Measurements from ENCODE around the gene PODNL1. TPM values are rescaled to one million over a fixed set of nuclear protein-coding genes. Genes with fewer than 3 reads are reported as not detected.
A peak's percentile ranks its signal among the peaks of the same experiment; 100 is the strongest.

Gene PODNL1
- total RNA-seq, 6 donors from 2014 or later, result 1.5 to 4.3 (median 2.5) TPM

DNA sequence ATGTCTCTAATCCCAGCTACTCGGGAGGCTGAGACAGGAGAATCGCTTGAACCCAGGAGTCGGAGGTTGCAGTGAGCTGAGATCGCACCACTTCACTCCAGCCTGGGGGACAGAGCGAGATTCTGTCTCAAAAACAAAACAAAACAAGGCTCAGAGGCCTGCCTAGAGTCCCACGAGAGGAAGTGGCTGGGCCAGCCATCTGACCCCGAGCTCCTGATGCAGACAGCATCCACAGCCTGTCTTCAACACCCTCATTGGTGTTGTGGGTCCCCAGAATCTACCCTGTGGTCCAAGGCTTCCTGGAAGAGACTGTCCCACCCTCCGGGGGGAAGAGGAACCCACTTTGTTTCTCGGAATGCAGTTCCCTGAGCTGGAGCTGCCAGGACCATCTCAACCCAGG, 43.2 kb upstream of the PODNL1 start:
- H3K36me3 ChIP-seq, result peaks cover 0 to 23% (median 9%) of the 10 kb centered on the region in 4 donors
- no peak overlapping the region for H3K27ac ChIP-seq
- no peaks in the 10 kb centered on the region for H3K27me3 ChIP-seq
- DNase-seq, result no peak
- H3K4me3 ChIP-seq, result no peak overlapping the region
- ATAC-seq (ENCODE audit: low FRiP score in 2 of 2), result no peak
- H3K9me3 ChIP-seq, result no peaks in the 10 kb centered on the region
- WGBS, 2 donors, result 75 to 87% methylated on average over 9 of the region's 9 CpGs
- peaks cover 26 to 41% (median 34%) of the 10 kb centered on the region in 4 donors for H3K4me1 ChIP-seq
- no peak for TF ChIP-seq POLR2A (IDR thresholded peaks at IDR 0.05)
- TF ChIP-seq EP300 (IDR thresholded peaks at IDR 0.05), result no peak
- TF ChIP-seq, protein P1, sequence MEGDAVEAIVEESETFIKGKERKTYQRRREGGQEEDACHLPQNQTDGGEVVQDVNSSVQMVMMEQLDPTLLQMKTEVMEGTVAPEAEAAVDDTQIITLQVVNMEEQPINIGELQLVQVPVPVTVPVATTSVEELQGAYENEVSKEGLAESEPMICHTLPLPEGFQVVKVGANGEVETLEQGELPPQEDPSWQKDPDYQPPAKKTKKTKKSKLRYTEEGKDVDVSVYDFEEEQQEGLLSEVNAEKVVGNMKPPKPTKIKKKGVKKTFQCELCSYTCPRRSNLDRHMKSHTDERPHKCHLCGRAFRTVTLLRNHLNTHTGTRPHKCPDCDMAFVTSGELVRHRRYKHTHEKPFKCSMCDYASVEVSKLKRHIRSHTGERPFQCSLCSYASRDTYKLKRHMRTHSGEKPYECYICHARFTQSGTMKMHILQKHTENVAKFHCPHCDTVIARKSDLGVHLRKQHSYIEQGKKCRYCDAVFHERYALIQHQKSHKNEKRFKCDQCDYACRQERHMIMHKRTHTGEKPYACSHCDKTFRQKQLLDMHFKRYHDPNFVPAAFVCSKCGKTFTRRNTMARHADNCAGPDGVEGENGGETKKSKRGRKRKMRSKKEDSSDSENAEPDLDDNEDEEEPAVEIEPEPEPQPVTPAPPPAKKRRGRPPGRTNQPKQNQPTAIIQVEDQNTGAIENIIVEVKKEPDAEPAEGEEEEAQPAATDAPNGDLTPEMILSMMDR (IDR thresholded peaks at IDR 0.05), result no peak
- TF ChIP-seq POLR2AphosphoS5 (IDR thresholded peaks at IDR 0.05), result no peak

DNA sequence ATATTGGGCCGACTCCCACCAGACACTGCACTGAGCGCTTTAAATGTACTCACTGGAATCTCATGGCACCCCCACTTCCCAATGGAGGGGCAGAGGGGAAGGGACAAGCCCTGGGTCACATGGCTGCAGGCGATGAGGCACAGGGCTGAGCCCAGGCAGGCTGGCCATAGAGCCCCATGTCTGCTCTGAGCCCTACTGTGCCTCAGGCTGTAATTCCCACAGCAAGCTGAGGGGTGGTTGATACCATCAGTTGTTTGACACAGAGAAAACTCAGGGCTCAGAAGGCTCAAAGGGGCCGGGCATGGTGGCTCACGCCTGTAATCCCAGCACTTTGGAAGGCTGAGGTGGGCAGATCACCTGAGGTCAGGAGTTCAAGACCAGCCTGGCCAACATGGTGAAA, 42.8 kb upstream of the PODNL1 start:
- TF ChIP-seq POLR2A (IDR thresholded peaks at IDR 0.05), result no peak
- no peak for TF ChIP-seq EP300 (IDR thresholded peaks at IDR 0.05)
- TF ChIP-seq, protein P1 (IDR thresholded peaks at IDR 0.05), result no peak
- no peak for TF ChIP-seq POLR2AphosphoS5 (IDR thresholded peaks at IDR 0.05)
- no peak for DNase-seq

DNA sequence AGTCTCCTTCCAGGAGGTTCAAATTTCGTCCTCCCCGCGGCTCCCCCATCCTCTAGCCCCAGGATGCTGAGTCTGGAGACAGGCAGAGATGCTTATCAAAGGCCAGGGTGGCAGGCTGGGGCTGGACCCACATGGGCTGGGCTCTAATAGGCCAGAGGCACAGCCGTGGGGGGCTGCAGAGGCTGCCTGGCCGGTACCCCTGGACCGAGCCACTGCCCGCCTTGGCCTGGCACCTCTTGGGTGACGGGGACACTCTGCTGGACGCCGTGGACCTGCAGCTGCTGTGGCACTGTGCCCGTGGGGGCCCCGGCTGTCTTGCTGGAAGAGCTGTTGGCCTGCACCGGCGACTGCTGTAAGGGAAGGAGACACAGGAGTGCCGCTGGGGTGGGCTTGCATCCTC, 42.1 kb upstream of the PODNL1 start:
- WGBS, 2 donors, result 95 to 96% methylated on average over 4 to 15 of the region's 15 CpGs
- no peaks in the 10 kb centered on the region for H3K27me3 ChIP-seq
- ATAC-seq (ENCODE audit: low FRiP score in 2 of 2), result no peak
- H3K4me1 ChIP-seq, result peaks cover 14 to 30% (median 23%) of the 10 kb centered on the region in 4 donors
- no peaks in the 10 kb centered on the region for H3K9me3 ChIP-seq
- TF ChIP-seq, protein P1 (IDR thresholded peaks at IDR 0.05), result no peak
- no peak for TF ChIP-seq POLR2AphosphoS5 (IDR thresholded peaks at IDR 0.05)
- no peak overlapping the region for H3K4me3 ChIP-seq
- H3K36me3 ChIP-seq, result peaks cover 0 to 33% (median 12%) of the 10 kb centered on the region in 4 donors
- H3K27ac ChIP-seq, result no peak overlapping the region
- peak in 1 of 2 donors; percentile 77 for DNase-seq

More for the DNA sequence above, 42.8 kb upstream of the PODNL1 start:
- H3K4me1 ChIP-seq, result peaks cover 21 to 37% (median 29%) of the 10 kb centered on the region in 4 donors
- no peak overlapping the region for H3K4me3 ChIP-seq
- no peaks in the 10 kb centered on the region for H3K9me3 ChIP-seq
- no peak for ATAC-seq (ENCODE audit: low FRiP score in 2 of 2)
- H3K27ac ChIP-seq, result no peak overlapping the region
- WGBS, 2 donors, result 95% methylated on average over 4 to 5 of the region's 5 CpGs
- no peaks in the 10 kb centered on the region for H3K27me3 ChIP-seq
- H3K36me3 ChIP-seq, result peaks cover 0 to 26% (median 9%) of the 10 kb centered on the region in 4 donors

DNA sequence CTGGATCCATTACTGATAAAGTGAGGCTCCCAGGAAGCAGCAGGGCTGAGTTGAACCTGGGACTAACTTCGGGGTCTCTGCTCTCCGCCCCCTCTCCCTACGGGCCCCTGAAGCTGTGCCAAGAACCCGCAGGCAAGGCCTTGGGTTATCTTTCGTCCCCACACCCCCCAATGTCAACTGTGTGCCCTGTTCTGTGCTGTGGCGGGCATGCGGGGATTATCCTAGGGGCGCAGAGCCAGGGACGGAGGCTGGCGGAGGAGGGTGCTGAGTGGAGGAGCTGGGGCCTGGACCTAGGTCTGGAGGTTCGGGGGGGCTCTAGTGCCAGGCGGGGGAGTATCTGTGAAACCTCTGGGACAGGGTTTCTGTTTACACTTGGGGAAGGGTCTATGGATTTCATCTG, 41.5 kb upstream of the PODNL1 start:
- no peak for TF ChIP-seq EP300 (IDR thresholded peaks at IDR 0.05)
- TF ChIP-seq, protein P1 (IDR thresholded peaks at IDR 0.05), result no peak
- TF ChIP-seq POLR2A (IDR thresholded peaks at IDR 0.05), result no peak
- no peak for TF ChIP-seq POLR2AphosphoS5 (IDR thresholded peaks at IDR 0.05)
- H3K27me3 ChIP-seq, result no peaks in the 10 kb centered on the region
- H3K27ac ChIP-seq, result peak overlapping the region in 2 of 4 donors; percentile 80 to 85
- ATAC-seq (ENCODE audit: low FRiP score in 2 of 2) (no peak), DNase-seq (no peak)
- H3K4me1 ChIP-seq, result peaks cover 12 to 24% (median 20%) of the 10 kb centered on the region in 4 donors
- 78 to 90% methylated on average over 12 of the region's 12 CpGs for whole genome bisulfite sequencing, 2 donors
- no peaks in the 10 kb centered on the region for H3K9me3 ChIP-seq
- peaks cover 0 to 34% (median 12%) of the 10 kb centered on the region in 4 donors for H3K36me3 ChIP-seq
- H3K4me3 ChIP-seq, result peak overlapping the region in 1 of 4 donors; percentile 50

DNA sequence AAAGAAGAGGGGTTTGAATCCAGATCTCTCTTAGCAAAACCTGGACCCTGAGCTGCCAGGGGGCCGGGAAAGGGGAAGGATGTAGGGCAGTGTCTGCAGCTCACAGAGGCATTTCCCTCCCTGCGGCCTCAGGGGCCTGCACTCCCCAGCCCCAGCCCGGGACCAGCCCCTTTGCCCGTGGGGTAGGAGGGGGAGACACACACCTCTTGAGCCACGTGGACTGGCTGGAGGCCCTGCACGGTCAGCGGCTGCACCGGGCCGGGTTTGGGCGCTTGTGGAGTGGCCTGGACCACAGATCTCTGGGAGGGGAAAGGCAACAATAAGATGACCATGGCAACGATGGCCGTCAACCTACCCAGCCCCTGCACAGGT, 41.0 kb upstream of the PODNL1 start:
- WGBS, 2 donors, result 47% methylated on average over 3 of the region's 12 CpGs; no CpG with 5 or more reads in 1 of the 2 donors
- ATAC-seq (ENCODE audit: low FRiP score in 2 of 2), result peak; percentile 6
- H3K9me3 ChIP-seq, result no peaks in the 10 kb centered on the region
- H3K36me3 ChIP-seq, result peaks cover 0 to 34% (median 13%) of the 10 kb centered on the region in 4 donors
- DNase-seq, result peak in 1 of 2 donors; percentile 77
- H3K27me3 ChIP-seq, result no peaks in the 10 kb centered on the region
- TF ChIP-seq POLR2AphosphoS5 (IDR thresholded peaks at IDR 0.05), result no peak
- TF ChIP-seq, protein P1 (IDR thresholded peaks at IDR 0.05), result no peak
- no peak for TF ChIP-seq POLR2A (IDR thresholded peaks at IDR 0.05)
- no peak for TF ChIP-seq EP300 (IDR thresholded peaks at IDR 0.05)
- peak overlapping the region; percentile 66 to 85 (median 82) for H3K27ac ChIP-seq
- peaks cover 12 to 23% (median 17%) of the 10 kb centered on the region in 4 donors for H3K4me1 ChIP-seq
- peak overlapping the region in 3 of 4 donors; percentile 50 to 63 (median 53) for H3K4me3 ChIP-seq

All from upper lobe of left lung (tissue), 6 donors.